ENCODE results near the gene ARSA.

DNA sequence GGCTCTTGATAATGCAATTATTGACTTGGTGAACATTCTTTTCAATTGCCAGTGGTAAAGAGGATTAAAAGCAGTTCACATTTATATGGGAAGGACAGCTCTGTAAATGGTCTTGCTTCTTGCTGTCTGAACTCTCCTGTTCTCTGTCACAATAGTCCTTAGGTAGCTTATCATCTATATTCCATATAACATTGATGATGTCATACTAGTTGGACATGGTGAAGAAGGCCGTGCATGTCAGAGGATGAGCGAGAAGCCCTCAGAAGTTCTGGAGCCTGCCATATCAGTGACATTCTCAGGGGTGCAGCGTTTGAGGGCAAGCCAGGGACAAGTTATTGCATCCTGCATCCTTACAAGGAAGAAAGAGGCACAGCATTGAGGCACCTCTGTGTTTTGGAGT lies 42.7 kb downstream of the ARSA start:
- TF ChIP-seq POLR2AphosphoS5 (IDR thresholded peaks at IDR 0.05; ENCODE audit: insufficient read depth in 1 of 2, low read depth in 1 of 2) (no peak), POLR2A (IDR thresholded peaks at IDR 0.05) (no peak)
- TF ChIP-seq, protein P1, sequence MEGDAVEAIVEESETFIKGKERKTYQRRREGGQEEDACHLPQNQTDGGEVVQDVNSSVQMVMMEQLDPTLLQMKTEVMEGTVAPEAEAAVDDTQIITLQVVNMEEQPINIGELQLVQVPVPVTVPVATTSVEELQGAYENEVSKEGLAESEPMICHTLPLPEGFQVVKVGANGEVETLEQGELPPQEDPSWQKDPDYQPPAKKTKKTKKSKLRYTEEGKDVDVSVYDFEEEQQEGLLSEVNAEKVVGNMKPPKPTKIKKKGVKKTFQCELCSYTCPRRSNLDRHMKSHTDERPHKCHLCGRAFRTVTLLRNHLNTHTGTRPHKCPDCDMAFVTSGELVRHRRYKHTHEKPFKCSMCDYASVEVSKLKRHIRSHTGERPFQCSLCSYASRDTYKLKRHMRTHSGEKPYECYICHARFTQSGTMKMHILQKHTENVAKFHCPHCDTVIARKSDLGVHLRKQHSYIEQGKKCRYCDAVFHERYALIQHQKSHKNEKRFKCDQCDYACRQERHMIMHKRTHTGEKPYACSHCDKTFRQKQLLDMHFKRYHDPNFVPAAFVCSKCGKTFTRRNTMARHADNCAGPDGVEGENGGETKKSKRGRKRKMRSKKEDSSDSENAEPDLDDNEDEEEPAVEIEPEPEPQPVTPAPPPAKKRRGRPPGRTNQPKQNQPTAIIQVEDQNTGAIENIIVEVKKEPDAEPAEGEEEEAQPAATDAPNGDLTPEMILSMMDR (IDR thresholded peaks at IDR 0.05) = no peak
